GM18868 (cell line): ENCODE measurements around the gene SLC25A36.
A peak's percentile ranks its signal among the peaks of the same experiment; 100 is the strongest.
"Not testable (repeated sequence)": the region's sequence is repeated elsewhere in the genome, so short reads cannot be mapped to it uniquely, and the experiment has no call there.

Experiments used
- ATAC-seq: cut with Tn5 transposase; IDR thresholded peaks from one replicate; pipeline ENCODE4 v1.9.1; 2021; ENCODE audit warnings: mild to moderate bottlenecking, moderate library complexity; ENCODE audit not compliant: unreplicated experiment

Gene SLC25A36

GRCh38 chr3:140931016-140931454, 10.6 kb upstream of the SLC25A36 start:
- ATAC-seq = no peak

GRCh38 chr3:140931801-140932200, 9.8 kb upstream of the SLC25A36 start:
- ATAC-seq = no peak

GRCh38 chr3:140933109-140933508, 8.5 kb upstream of the SLC25A36 start:
- no peak for ATAC-seq

GRCh38 chr3:140933552-140933951, 8.1 kb upstream of the SLC25A36 start:
- no peak for ATAC-seq

- not testable (repeated sequence) for ATAC-seq
These were observed 2.3 kb upstream of the SLC25A36 start for GRCh38 chr3:140939305-140939704.

- ATAC-seq = no peak
These were observed 574 bp upstream of the SLC25A36 start for GRCh38 chr3:140941090-140941433.

- peak; percentile 49 for ATAC-seq
These were observed 827 bp downstream of the SLC25A36 start for GRCh38 chr3:140942221-140943104.

GRCh38 chr3:140943781-140944552, 2.3 kb downstream of the SLC25A36 start:
- ATAC-seq = no peak

- ATAC-seq = no peak
These were observed 7.0 kb downstream of the SLC25A36 start for GRCh38 chr3:140948460-140949249.

- no peak for ATAC-seq
These were observed 8.5 kb downstream of the SLC25A36 start for GRCh38 chr3:140950144-140950543.

- ATAC-seq = no peak
These were observed 9.2 kb downstream of the SLC25A36 start for GRCh38 chr3:140950863-140951262.

- ATAC-seq = not testable (repeated sequence)
These were observed 10.1 kb downstream of the SLC25A36 start for GRCh38 chr3:140951750-140952149.

- no peak for ATAC-seq
These were observed 11.7 kb downstream of the SLC25A36 start for GRCh38 chr3:140953028-140953960.

GRCh38 chr3:140954576-140954975, 12.9 kb downstream of the SLC25A36 start:
- ATAC-seq = no peak

GRCh38 chr3:140955645-140956044, 14.0 kb downstream of the SLC25A36 start:
- no peak for ATAC-seq

GRCh38 chr3:140956058-140956835, 14.6 kb downstream of the SLC25A36 start:
- no peak for ATAC-seq

- peak; percentile 50 for ATAC-seq
These were observed 31.2 kb downstream of the SLC25A36 start for GRCh38 chr3:140972833-140973232.

GRCh38 chr3:140974900-140975299, 33.3 kb downstream of the SLC25A36 start:
- ATAC-seq = no peak

GRCh38 chr3:140980663-140981062, 39.0 kb downstream of the SLC25A36 start:
- ATAC-seq = no peak
